Hepatocyte (in vitro differentiated cells): ENCODE measurements around the gene CUX1.

Experiments used
- EZH2 ChIP-seq: fragments of 200-600 bp; sonication (generic); IDR thresholded peaks from 2 replicates; pipeline ENCODE4 v1.6.1; 2016; ENCODE audit warnings: antibody characterized with exemption, mild to moderate bottlenecking, borderline replicate concordance
- EZH2phosphoT487 ChIP-seq: fragments of 200-600 bp; sonication (generic); IDR thresholded peaks from one replicate; pipeline ENCODE4 v1.6.1; 2018; ENCODE audit warnings: antibody characterized with exemption, mild to moderate bottlenecking, low read depth, moderate library complexity; ENCODE audit not compliant: unreplicated experiment, severe bottlenecking

DNA sequence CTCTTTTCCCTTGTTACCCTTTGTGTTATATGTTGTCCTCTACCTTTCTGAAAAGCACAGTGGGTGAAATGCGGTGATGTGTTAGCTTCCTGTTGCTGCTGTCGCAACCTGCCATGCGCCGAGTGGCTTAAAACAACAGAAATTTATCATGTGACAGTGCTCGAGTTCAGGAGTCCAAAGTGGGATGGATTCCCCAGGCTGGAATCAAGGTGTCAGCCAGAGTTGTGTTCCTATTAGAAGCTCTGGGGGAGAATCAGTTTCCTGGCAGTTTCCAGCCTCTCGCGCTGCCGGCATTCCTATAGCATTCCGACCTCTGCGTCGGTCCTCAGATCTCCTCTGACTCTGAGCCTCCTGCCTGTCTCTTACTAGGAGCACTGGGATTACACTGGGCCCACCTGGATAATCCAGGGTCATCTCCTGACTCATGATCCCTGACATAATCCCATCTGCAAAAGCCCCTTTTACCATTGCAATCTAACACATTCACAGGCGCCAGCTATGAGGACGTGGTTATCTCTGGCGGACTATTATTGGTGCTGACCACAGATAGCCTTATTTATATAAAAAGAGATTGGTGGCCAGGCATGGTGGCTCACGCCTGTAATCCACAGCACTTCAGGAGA is 207.5 kb downstream of the CUX1 start:
- TF ChIP-seq EZH2 (no peak), EZH2phosphoT487 (no peak)
